H1 (cell line): Measurements from ENCODE around the gene RASGRP1. TPM values are rescaled to one million over a fixed set of nuclear protein-coding genes. Genes with fewer than 3 reads are reported as not detected.

Experiments used
- CTCF ChIA-PET: fragments of 300-600 bp; sonication (Branson Sonifier 250); formaldehyde crosslinking; loops from one replicate; lab custom pipeline; 2021; ENCODE audit not compliant: partially characterized antibody; lab: Charles Lee
- POLR2A ChIA-PET: fragments of 300-600 bp; sonication (Branson Sonifier 250); formaldehyde crosslinking; loops from one replicate; lab custom pipeline; 2021; ENCODE audit warnings: inconsistent platforms; ENCODE audit not compliant: partially characterized antibody; lab: Charles Lee
- DNase-seq, 2 experiments: peaks; one replicate each; pipeline versions ENCODE4 v3.0.0 to v3.0.0-alpha.2; 2010 to 2022; ENCODE audit warnings: low spot score in 2 of 2, low read depth in 1 of 2, mixed read lengths in 1 of 2
- FAIRE-seq: peaks from 2 replicates; lab custom pipeline; 2011; peaks lifted over from hg19 to GRCh38; lab: Jason Lieb, UNC
- H2AFZ ChIP-seq: 2 replicates; pipeline ENCODE4 v1.8.1; 2012; ENCODE audit warnings: low read length, inconsistent platforms
- H2AK5ac ChIP-seq: 2 replicates; pipeline ENCODE4 v1.6.1; 2013; ENCODE audit warnings: low read depth, low read length
- H2BK120ac ChIP-seq: replicated peaks from 2 replicates; pipeline ENCODE3; 2013; ENCODE audit warnings: low read depth, low read length, inconsistent platforms
- H2BK12ac ChIP-seq: 2 replicates; pipeline ENCODE4 v1.6.1; 2013; ENCODE audit warnings: low read depth, low read length
- H2BK15ac ChIP-seq: 2 replicates; pipeline ENCODE4 v1.6.1; 2013; ENCODE audit warnings: low read length
- H2BK20ac ChIP-seq: 2 replicates; pipeline ENCODE4 v1.6.1; 2013; ENCODE audit warnings: low read length
- H2BK5ac ChIP-seq: 2 replicates; pipeline ENCODE4 v1.6.1; 2013; ENCODE audit warnings: low read depth, low read length
- H3K14ac ChIP-seq: 2 replicates; pipeline ENCODE4 v1.6.1; 2013; ENCODE audit warnings: inconsistent platforms; ENCODE audit not compliant: insufficient read length
- H3K18ac ChIP-seq: 2 replicates; pipeline ENCODE4 v1.6.1; 2013; ENCODE audit warnings: low read length; ENCODE audit errors: extremely low read depth
- H3K23ac ChIP-seq: 2 replicates; pipeline ENCODE4 v1.6.1; 2013; ENCODE audit warnings: inconsistent platforms; ENCODE audit not compliant: insufficient read length
- H3K23me2 ChIP-seq: 2 replicates; pipeline ENCODE4 v1.6.1; 2013; ENCODE audit warnings: low read depth, low read length
- H3K27ac ChIP-seq: 2 replicates; pipeline ENCODE4 v1.6.1; 2011; ENCODE audit warnings: low read depth, low read length, inconsistent platforms
- H3K27me3 ChIP-seq, 4 experiments: replicated peaks in 1 of 4; 1 replicate in 1 of 4; 2 replicates in 3 of 4; pipeline versions ENCODE4 v1.6.1 to v1.8.1; 2011 to 2013; ENCODE audit warnings: low read length in 3 of 4, mild to moderate bottlenecking in 3 of 4, inconsistent platforms in 2 of 4, mixed read lengths in 2 of 4, moderate library complexity in 1 of 4; ENCODE audit not compliant: control insufficient read depth in 3 of 4, insufficient read depth in 3 of 4; ENCODE audit errors: extremely low read depth in 1 of 4
- H3K36me3 ChIP-seq, 4 experiments: 2 replicates each; pipeline versions ENCODE4 v1.6.1 to v1.8.1; 2011 to 2013; ENCODE audit warnings: mild to moderate bottlenecking in 4 of 4, low read length in 3 of 4, moderate library complexity in 2 of 4, control low read depth in 1 of 4, inconsistent platforms in 1 of 4; ENCODE audit not compliant: insufficient read depth in 4 of 4, control insufficient read depth in 2 of 4
- H3K4ac ChIP-seq: replicated peaks from 2 replicates; pipeline ENCODE3; 2013; ENCODE audit warnings: low read length, low read depth, mixed read lengths, inconsistent platforms; ENCODE audit not compliant: insufficient read length
- H3K4me1 ChIP-seq, 4 experiments: replicated peaks in 1 of 4; 1 replicate in 1 of 4; 2 replicates in 3 of 4; pipeline versions ENCODE4 v1.6.1 to v1.8.1; 2011 to 2013; ENCODE audit warnings: low read length in 3 of 4, inconsistent platforms in 2 of 4, mixed read lengths in 1 of 4; ENCODE audit not compliant: insufficient read depth in 4 of 4, control insufficient read depth in 3 of 4
- H3K4me2 ChIP-seq, 2 experiments: 2 replicates each; pipeline versions ENCODE4 v1.6.1 to v1.8.1; 2011 to 2013; ENCODE audit warnings: low read depth in 2 of 2, low read length in 2 of 2, control low read depth in 1 of 2, inconsistent platforms in 1 of 2, mild to moderate bottlenecking in 1 of 2; ENCODE audit not compliant: insufficient read depth in 1 of 2
- H3K4me3 ChIP-seq, 4 experiments: fragments of 200-600, 300-600 bp in 1 of 4; sonication (generic), shearing (Covaris generic), sonication (Bioruptor Twin) in 1 of 4; 2 replicates each; pipeline versions ENCODE4 v1.5.1 to v1.8.1; 2011 to 2016; ENCODE audit warnings: low read length in 4 of 4, low read depth in 3 of 4, control low read depth in 2 of 4, inconsistent platforms in 2 of 4, mild to moderate bottlenecking in 2 of 4, mixed read lengths in 1 of 4, moderate library complexity in 1 of 4; ENCODE audit not compliant: insufficient read depth in 2 of 4; ENCODE audit errors: extremely low read depth in 1 of 4
- H3K56ac ChIP-seq: replicated peaks from 2 replicates; pipeline ENCODE3; 2013; ENCODE audit warnings: low read depth, mild to moderate bottlenecking, mixed read lengths, low read length, inconsistent platforms; ENCODE audit not compliant: insufficient read length
- H3K79me1 ChIP-seq: 2 replicates; pipeline ENCODE4 v1.6.1; 2013; ENCODE audit warnings: low read depth, low read length, control low read depth
- H3K79me2 ChIP-seq, 2 experiments: 2 replicates each; pipeline versions ENCODE4 v1.6.1 to v1.8.1; 2012 to 2013; ENCODE audit warnings: low read length in 2 of 2, mild to moderate bottlenecking in 2 of 2, inconsistent platforms in 1 of 2; ENCODE audit not compliant: insufficient read depth in 2 of 2, control insufficient read depth in 1 of 2
- H3K9ac ChIP-seq, 4 experiments: replicated peaks in 1 of 4; 1 replicate in 1 of 4; 2 replicates in 3 of 4; pipeline versions ENCODE4 v1.6.1 to v1.8.1; 2011 to 2013; ENCODE audit warnings: low read depth in 3 of 4, low read length in 3 of 4, control low read depth in 2 of 4, mild to moderate bottlenecking in 2 of 4, moderate library complexity in 2 of 4, inconsistent platforms in 1 of 4; ENCODE audit errors: extremely low read depth in 1 of 4
- H3K9me3 ChIP-seq, 2 experiments: 2 replicates each; pipeline versions ENCODE4 v1.6.1 to v1.8.1; 2012 to 2013; ENCODE audit warnings: mild to moderate bottlenecking in 2 of 2, moderate library complexity in 2 of 2, control low read depth in 1 of 2, inconsistent platforms in 1 of 2, low read depth in 1 of 2, low read length in 1 of 2, mixed read lengths in 1 of 2; ENCODE audit not compliant: insufficient read depth in 2 of 2
- H4K20me1 ChIP-seq, 2 experiments: replicated peaks in 1 of 2; 2 replicates each; pipeline versions ENCODE3 to v1.8.1; 2011 to 2013; ENCODE audit warnings: inconsistent platforms in 2 of 2, low read length in 2 of 2, mild to moderate bottlenecking in 1 of 2; ENCODE audit not compliant: insufficient read depth in 2 of 2, control insufficient read depth in 1 of 2
- H4K5ac ChIP-seq: 2 replicates; pipeline ENCODE4 v1.6.1; 2013; ENCODE audit warnings: low read length, low read depth, mixed read lengths, inconsistent platforms; ENCODE audit not compliant: insufficient read length
- H4K8ac ChIP-seq: 2 replicates; pipeline ENCODE4 v1.8.0; 2013; ENCODE audit warnings: mild to moderate bottlenecking, moderate library complexity, low read length, inconsistent platforms; ENCODE audit not compliant: insufficient read depth; ENCODE audit errors: extremely low read depth
- H4K91ac ChIP-seq: replicated peaks from 2 replicates; pipeline ENCODE3; 2013; ENCODE audit warnings: low read length, mixed read lengths, inconsistent platforms; ENCODE audit not compliant: insufficient read length
- ASH2L ChIP-seq: fragments of 200-600, 300-600 bp; sonication (generic); IDR thresholded peaks from one replicate; pipeline ENCODE4 v1.7.1; 2017; ENCODE audit warnings: low read length
- BRCA1 ChIP-seq: IDR thresholded peaks from 2 replicates; pipeline ENCODE4 v1.6.1; 2012; ENCODE audit warnings: low read depth, low read length, improper control_type of control experiment
- FOSL1 ChIP-seq: IDR thresholded peaks from 2 replicates; pipeline ENCODE4 v1.6.1; 2011; ENCODE audit warnings: mild to moderate bottlenecking, low read depth, low read length, moderate library complexity; ENCODE audit not compliant: insufficient read depth
- KDM1A ChIP-seq: fragments of 200-600, 300-600 bp; sonication (generic); IDR thresholded peaks from 2 replicates; pipeline ENCODE4 v1.7.1; 2016; ENCODE audit warnings: mild to moderate bottlenecking, low read length, borderline replicate concordance
- KDM5A ChIP-seq: fragments of 200-600 bp; IDR thresholded peaks from 2 replicates; pipeline ENCODE4 v1.7.1; 2012; ENCODE audit warnings: mild to moderate bottlenecking, low read length, inconsistent platforms, mixed read lengths
- MAX ChIP-seq: IDR thresholded peaks from 2 replicates; pipeline ENCODE4 v1.6.1; 2012; ENCODE audit warnings: inconsistent platforms
- TAF7 ChIP-seq: optimal IDR thresholded peaks from 2 replicates; pipeline ENCODE3; 2011; ENCODE audit warnings: low read depth, mild to moderate bottlenecking, inconsistent platforms, low read length, moderate library complexity, borderline replicate concordance
- whole genome bisulfite sequencing, 2 experiments: shearing (Covaris generic) in 1 of 2; methylation state at CpG; one replicate each; pipeline versions ENCODE4 v1.1.6 to v1.1.7; 2013 to 2015; ENCODE audit warnings: low lambda C conversion rate in 2 of 2, mixed read lengths in 2 of 2, inconsistent platforms in 1 of 2, low coverage in 1 of 2, missing lambda C conversion rate in 1 of 2; ENCODE audit not compliant: insufficient replicate concordance in 2 of 2, insufficient coverage in 1 of 2, insufficient read length in 1 of 2; ENCODE audit errors: extremely low coverage in 1 of 2, missing lambda C conversion rate in 1 of 2; 5-methylcytosine and 5-hydroxymethylcytosine counted together
- polyA plus RNA-seq, 7 experiments: library from polyadenylated mRNA; depleted of rRNA in 3 of 7; stranded (reverse) in 5 of 7; unstranded in 2 of 7; fragments of >200 nt in 5 of 7; fragments of 200-250 nt in 2 of 7; gene quantifications; 1 replicate in 5 of 7; 2 replicates in 1 of 7; 4 replicates in 1 of 7; pipeline versions ENCODE4 v1.2.1 to v1.2.3, GENCODE V29; 2011 to 2013; ENCODE audit warnings: missing spikeins in 2 of 7, mixed read lengths in 2 of 7
- total RNA-seq: library from RNA; stranded (reverse); fragmentation: NEBNext Ultra II Directional; extraction: Animal tissue kit (Norgen Biotek cat#: 25700); gene quantifications from 2 replicates; pipeline ENCODE4 v1.2.1, GENCODE V29; 2021
- TF ChIP-seq, protein P1 (sequence below): IDR thresholded peaks from 2 replicates; pipeline ENCODE4 v1.6.1; 2012; ENCODE audit warnings: inconsistent platforms

The RASGRP1 gene
- total and polyA plus RNA-seq, 2 of the 8 experiments (the other 6 are each of a cell fraction or from before 2014, with no cell fraction given) = 1.1 to 2.1 TPM

- Histone ChIP-seq H3K4me3 (no peak overlapping the region), H2BK5ac (no peak overlapping the region), H2AFZ (no peak overlapping the region), H3K27me3 (no peaks in the 10 kb centered on the region), H3K9ac (no peak overlapping the region), H2BK12ac (no peak overlapping the region), H3K23me2 (no peaks in the 10 kb centered on the region), H3K4me1 (no peaks in the 10 kb centered on the region), H3K4me2 (no peak overlapping the region), H3K79me1 (no peaks in the 10 kb centered on the region), H4K8ac (no peak overlapping the region), H3K27ac (no peak overlapping the region), H3K36me3 (no peaks in the 10 kb centered on the region), H3K23ac (no peak overlapping the region), H2BK20ac (no peak overlapping the region), H3K56ac (no peak overlapping the region), H3K4ac (no peak overlapping the region), H4K91ac (no peak overlapping the region), H4K20me1 (no peaks in the 10 kb centered on the region), H2BK120ac (no peak overlapping the region), H4K5ac (no peak overlapping the region), H3K14ac (no peak overlapping the region), H2AK5ac (no peak overlapping the region), H2BK15ac (no peak overlapping the region), H3K9me3 (no peaks in the 10 kb centered on the region; a peak in 1 of 4 replicates), H3K79me2 (no peaks in the 10 kb centered on the region), H3K18ac (no peak overlapping the region)
- FAIRE-seq (no peak), DNase-seq (no peak)
- TF ChIP-seq MAX = no peak
- no peak for TF ChIP-seq TAF7
- no peak for TF ChIP-seq BRCA1
- no peak for TF ChIP-seq KDM5A
- TF ChIP-seq FOSL1 = no peak
- TF ChIP-seq KDM1A = no peak
- no peak for TF ChIP-seq ASH2L
- TF ChIP-seq, protein P1, sequence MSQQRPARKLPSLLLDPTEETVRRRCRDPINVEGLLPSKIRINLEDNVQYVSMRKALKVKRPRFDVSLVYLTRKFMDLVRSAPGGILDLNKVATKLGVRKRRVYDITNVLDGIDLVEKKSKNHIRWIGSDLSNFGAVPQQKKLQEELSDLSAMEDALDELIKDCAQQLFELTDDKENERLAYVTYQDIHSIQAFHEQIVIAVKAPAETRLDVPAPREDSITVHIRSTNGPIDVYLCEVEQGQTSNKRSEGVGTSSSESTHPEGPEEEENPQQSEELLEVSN = no peak
- 89% methylated on average over 2 of the region's 2 CpGs; no CpG with 5 or more reads in 1 of the 2 experiments for WGBS, 2 experiments
- POLR2A ChIA-PET = no interaction called here
- CTCF ChIA-PET = interaction anchor here (0.7 to 1.2 kb wide), 2 partner anchors 11 to 36 kb away, joined by 3 read pairs; partner anchors contain the start of gene RASGRP1
Measured at GRCh38 chr15:38600236-38600635, 35.6 kb upstream of the RASGRP1 start.
